Stimulated activated CD4-positive, alpha-beta T cell treated with anti-CD3 and anti-CD28 coated beads, TNF-alpha, amount 100 ng/mL, for 4 hours (primary cell): Measurements from ENCODE around the gene TPBG.

Experiments
- DNase-seq, 3 experiments: peaks; one replicate each; pipeline ENCODE4 v3.0.0-alpha.2; 2020; ENCODE audit warnings: low read depth in 3 of 3

The TPBG gene, protein sequence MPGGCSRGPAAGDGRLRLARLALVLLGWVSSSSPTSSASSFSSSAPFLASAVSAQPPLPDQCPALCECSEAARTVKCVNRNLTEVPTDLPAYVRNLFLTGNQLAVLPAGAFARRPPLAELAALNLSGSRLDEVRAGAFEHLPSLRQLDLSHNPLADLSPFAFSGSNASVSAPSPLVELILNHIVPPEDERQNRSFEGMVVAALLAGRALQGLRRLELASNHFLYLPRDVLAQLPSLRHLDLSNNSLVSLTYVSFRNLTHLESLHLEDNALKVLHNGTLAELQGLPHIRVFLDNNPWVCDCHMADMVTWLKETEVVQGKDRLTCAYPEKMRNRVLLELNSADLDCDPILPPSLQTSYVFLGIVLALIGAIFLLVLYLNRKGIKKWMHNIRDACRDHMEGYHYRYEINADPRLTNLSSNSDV

DNA sequence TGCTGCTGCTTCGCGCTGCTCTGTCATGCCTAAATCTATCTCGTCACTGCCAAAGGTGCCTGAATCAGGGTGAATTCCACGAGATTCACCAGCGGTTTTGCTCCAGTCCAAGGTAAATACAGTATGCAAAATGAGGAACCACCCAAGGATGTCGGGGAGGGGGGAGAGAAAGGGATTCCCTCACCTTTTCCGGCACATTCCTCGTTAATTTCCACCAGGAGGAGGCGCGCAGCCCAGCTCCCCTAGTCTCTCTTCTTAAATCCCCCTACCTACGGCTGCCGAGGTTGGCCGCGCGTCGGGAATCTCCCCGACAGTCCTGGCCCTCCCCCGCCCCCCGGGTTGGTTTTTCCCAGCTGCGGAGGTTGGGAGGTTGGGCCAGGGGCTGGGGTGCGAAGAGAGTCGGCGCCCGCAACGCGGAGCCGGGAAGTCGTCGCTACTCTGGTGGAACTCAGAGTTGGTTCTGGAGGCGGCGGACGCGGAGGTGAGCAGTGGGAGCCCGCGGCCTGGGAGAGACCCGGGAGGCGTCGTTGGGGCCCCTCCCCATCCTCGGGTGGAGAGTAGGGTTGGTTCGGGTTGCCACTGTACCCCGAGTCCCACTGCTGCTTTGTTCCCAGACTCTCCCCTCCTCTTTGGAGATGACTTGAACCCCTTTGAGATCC, at the start of gene TPBG:
TSS of gene TPBG (plus strand) at position 390 of the 659 bp plus-strand sequence. CDS start 1,145 bp downstream, outside the sequence.
- no peak for DNase-seq

DNA sequence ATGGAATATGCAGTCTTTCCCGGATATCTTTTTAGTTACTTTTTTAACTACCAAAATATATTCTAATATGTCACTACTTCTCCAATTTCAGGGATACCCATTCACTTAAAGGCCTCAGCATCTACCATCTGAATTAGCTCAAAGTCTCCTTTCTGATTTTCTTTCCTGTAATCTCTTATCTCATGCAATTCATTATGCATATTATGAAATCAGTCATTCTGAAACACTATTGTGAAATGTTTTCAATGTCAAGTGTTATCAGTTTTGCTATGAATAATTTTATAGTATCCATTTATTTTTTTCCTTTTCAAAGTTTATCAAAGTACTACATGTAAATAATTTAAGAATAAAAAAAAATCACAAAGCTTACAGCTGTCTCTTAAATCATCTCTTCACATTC, 41.2 kb upstream of the TPBG start:
- DNase-seq = no peak

DNA sequence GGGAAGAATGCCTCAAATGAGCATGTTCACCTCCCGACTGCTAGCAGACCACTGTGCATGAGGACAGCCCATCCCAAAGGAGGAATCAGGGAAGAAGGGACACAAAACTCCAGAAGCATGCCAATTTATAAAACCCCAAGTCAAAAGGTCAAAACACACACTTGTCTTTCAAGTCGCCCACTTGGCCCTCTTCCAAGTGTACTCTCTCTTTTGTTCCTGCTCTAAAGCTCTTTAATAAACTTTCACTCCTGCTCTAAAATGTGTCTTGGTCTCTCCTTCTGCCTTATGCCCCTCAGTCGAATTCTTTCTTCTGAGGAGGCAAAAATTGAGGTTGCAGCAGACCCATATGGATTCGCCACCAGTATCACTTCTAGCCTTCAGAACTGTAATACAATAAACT, 33.9 kb upstream of the TPBG start:
- DNase-seq = no peak

DNA sequence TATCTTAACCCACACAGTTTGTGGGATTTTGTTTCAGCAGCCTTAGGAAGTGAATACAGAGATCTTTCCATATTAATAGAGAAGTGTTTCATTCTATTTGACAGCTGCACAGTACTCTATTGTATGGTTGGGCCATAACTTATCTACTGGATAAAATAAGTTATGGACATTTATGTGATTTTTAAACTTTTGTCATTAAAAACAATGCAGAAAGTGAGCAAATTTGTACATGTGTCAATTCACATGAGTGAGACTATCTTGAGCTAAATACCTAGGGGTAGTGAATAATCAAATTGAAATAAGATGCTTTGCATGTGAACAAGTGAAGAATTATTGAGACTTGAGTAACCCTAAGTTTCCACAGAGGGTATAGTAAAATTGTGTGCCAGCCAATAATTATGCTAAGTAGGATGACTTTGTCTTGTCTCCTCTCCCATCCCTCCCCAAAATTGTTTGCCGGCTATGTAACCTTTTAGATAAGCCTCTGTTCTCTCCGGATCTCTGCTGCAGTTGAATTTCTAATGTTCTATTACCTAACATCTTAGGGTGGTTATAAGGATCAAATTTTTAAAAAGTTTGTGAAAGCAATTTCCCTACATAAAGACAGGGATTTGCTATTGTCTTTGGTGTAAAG, 33.3 kb upstream of the TPBG start:
- DNase-seq = no peak

DNA sequence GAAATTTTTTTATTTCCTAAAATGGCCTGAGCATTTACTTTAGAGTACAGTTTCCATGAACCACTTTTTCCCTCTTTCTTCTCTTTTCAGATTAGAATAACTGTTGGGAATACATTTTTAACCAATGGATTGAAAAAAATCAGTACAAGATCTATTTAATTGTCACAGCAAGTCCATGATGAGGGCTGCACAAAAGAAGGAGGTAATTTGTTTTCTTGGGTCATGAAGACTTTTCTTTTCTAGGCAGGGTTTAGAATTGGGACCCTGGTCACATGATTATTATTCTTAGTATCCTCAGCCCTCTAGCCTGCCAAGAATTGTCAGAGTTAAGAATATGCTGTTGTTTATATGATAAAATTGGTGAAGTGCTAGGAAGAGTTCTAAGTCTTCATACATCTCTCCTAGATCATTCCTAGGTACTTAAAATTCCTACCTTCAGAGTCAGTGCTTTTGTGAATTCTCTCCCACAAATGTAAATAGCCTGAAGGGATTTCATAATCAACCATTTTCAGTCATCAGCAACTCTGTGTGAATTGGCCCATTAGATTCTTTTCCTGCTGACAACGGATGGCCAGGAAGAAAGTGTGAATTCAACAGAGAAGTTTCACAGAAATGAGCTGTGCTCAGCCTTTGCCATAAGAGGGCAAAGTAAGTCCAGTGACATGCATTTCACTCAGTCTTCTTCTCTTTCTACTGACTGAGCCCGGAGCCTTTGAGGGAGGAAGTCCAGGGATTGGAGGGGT, 32.4 kb upstream of the TPBG start:
- DNase-seq = no peak

DNA sequence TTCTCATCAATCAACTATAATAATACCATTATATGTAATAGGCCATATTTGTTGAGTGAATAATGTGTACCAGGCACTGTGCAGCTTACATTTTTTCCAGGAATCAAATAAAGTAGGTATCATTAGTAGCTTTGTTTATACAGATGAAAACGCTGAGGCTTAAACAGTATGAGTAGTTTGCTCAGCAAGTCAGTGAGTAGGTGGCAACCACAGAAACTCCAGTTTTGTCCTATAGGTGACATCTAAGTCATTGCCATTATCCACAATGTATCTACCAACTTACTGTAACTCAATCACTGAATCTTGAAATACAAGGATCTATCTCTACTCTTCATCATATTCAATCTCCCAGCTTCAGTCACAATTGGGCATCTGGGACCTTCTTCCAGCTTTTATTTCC, 29.8 kb upstream of the TPBG start:
- DNase-seq = no peak

DNA sequence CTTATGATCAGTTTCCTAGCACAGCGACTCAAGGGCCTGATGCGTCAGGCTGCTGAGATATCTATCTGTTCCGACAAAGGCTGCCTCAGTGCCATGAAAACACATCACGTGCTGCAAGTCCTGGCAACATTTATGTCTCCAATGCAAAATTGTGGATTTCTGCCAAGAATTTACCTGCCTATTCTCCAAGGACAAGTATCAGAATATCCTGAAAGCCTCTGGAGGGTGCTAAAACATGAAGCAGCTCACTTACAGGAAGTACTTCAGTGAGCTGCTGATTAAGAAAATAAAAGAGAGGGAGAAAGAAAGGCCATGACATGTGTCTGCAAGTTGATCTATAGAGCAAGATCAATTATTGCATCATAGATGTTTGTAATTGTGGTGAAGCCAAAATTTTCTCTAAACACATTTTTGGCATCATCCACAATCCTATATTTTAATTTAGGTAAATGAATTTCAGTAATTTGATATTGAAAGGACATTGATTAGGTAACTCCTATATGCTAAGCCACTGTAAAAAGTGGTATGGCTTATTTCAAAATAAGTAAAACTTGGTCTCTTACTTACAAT, 25.8 kb upstream of the TPBG start:
- no peak for DNase-seq

DNA sequence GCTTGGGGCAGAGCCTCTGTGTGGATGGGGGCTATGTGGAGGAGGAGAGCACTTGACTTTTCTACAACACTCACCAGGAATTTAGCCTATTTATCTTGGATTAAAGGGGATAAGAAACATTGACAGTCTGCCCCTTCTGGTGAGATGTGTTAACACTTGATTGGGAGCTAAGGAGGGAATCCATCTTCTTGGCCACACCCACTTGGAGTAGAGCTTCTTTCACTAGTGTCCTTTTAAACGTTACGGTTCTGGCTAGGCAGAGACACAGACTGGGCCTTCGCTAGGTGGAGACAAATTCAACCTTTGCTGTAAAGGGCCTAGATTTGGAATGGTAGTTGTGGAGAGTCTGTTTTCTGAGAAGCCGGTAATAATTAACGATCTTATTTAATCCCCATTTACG, 15.5 kb upstream of the TPBG start:
- no peak for DNase-seq

DNA sequence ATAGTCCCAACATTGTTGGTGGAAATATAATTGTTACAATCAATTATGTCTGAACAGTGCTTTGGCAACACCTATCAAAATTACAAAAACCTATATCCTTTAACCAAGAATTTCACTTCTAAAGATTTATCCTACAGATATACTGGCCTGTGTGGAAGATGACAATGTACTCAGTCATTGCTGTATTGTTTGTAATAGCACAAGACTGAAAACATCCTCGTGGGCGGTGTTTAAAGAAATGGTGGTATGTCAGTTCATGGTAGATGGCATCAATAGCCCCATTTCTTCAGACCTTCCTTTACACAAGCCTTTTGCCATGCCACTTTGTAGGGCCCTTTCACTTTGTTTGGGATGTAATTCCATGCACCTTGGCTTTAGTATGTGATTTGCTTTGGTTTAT, 9.8 kb upstream of the TPBG start:
- DNase-seq = no peak

DNA sequence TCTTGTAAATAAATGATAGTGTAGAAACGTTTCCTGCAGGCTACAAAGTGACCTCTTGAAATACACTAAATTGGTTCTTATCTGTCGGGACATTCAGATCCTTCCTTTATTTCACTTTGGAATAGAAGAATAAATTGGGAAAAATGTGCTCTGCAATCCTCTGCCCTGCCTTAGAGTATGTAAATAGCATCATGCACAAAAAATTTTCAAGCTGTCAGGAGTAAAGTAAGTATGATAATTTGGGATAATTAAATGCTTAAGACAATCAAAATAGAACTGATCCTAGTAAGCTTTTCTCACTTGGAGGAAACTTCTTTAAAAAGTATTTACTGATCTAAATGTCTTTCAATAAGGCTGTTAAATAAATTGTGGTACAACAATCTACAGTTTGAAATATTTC, 3.1 kb upstream of the TPBG start:
- no peak for DNase-seq

DNA sequence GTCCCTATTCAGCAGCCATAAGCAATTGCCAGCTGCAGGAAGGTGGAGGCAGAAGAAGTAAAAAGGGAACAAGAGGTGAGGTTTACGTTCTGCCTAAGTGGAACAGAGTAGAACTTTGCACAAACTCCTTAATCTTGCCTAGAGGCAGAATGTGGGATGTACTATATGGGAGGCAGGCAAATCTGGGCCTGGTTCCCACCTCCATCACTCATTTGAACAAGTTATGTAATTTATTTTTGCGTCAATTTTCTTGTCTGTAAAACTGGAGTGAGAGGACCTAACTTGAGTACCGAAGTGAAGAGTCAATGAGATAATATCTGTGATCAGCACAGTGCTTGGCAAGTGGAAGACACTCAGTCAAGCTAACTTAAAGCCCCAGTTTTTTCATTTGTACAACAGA, 2.0 kb upstream of the TPBG start:
- DNase-seq = no peak

DNA sequence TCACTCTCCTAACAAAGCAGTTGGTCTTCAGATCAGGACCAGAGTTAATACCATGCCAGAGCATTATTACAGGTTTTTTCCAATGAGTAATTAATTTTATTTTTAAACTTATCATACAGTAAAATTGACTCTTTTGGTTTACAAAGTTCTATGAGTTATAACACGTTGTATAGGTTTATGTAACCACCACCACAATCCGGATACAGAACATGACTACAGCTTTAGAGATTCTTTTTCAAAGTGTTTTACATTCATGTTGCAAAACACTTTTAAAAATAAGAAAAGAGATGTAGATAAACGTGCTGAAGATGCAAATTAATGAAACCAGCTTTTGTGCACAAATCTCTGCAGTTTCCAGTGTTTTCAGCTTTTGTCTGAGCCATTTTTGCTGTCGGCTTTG, 1.5 kb upstream of the TPBG start:
- DNase-seq = no peak

DNA sequence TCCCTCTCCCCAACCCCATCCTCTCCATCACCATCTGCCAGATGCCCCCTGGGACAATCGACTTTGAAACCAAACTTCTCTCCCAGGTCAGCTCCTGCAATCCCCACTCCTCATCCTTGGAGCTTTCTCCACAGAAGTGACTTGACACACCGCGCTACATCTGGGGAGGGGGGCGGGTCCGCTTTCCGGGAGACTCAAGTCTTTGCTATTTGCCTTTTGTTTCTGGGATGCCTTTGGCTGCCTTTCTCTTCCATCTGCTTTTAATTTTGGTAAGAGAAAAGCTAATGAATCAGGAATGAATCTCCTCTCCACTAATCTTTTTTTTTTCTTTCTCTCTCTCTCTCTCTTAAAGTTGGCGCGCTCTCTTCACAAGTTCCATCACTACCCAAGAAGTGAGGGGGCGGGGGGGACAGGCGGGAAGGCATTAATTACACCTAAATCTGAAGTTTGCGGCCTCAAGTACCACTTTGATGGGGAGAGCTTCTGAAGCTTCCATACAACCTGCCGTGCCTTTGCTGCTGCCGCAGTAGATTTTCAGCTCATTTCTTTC, 664 bp upstream of the TPBG start:
- DNase-seq = no peak

DNA sequence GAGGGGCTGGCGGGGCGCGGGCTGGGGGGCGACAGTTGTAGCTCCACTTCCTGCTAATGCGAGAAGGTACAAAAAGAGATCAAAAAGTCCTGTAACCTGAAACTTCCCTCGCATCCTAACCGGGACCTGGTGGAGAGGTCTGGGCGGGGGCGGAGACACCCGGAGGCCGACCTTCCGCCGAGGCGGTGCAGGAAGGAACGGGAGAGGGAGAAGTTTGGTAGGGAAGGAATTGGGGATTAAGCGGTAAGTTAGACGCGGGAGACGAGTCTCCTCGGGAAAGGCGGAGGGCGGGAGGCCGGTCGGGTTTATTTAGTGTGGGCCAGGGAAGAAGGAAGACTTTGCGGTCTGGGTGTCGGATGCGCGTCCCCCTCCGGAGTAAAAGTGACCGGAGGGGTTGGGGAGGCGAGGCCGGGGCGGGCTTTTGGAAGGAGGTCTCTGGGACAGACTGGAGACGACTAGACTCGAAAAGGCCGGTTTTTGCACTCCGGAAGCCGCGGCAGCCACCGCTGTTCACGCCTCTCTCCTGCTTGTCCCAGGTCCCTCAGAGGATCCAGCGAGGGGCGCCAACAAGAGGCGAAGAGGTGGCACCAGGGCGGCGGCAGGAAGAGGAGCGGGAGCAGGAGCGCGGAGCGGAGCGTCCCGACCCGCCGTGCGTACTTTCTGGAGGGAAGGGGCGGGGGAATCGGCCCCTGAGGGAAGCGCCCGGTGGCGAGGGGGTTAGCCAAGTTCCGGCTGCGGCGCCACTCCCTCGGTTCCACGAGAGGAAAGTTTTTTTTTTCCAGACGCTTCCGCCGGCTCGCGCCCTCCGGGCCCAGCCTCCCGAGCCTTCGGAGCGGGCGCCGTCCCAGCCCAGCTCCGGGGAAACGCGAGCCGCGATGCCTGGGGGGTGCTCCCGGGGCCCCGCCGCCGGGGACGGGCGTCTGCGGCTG, 734 bp downstream of the TPBG start:
- no peak for DNase-seq

DNA sequence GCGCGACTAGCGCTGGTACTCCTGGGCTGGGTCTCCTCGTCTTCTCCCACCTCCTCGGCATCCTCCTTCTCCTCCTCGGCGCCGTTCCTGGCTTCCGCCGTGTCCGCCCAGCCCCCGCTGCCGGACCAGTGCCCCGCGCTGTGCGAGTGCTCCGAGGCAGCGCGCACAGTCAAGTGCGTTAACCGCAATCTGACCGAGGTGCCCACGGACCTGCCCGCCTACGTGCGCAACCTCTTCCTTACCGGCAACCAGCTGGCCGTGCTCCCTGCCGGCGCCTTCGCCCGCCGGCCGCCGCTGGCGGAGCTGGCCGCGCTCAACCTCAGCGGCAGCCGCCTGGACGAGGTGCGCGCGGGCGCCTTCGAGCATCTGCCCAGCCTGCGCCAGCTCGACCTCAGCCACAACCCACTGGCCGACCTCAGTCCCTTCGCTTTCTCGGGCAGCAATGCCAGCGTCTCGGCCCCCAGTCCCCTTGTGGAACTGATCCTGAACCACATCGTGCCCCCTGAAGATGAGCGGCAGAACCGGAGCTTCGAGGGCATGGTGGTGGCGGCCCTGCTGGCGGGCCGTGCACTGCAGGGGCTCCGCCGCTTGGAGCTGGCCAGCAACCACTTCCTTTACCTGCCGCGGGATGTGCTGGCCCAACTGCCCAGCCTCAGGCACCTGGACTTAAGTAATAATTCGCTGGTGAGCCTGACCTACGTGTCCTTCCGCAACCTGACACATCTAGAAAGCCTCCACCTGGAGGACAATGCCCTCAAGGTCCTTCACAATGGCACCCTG, 1.6 kb downstream of the TPBG start:
- DNase-seq = no peak

DNA sequence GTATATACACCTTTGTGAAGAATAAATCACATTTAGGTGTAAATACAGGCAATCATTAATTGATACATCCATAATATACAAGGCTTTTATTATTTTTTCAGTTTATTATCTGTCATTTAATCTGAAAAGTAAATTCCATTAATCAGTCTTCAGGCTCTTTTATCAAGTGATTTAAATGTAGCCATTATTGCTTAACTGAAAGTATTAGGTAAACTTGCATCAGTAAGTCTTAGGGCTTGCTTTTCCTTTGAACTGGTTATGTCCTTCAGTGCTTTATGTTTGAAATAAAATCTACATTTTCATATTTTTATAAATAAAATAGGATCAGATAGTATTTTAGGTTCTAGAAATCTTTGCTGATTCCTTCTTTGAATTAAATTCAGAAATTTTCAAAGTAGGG, 4.1 kb downstream of the TPBG start:
- DNase-seq = no peak

DNA sequence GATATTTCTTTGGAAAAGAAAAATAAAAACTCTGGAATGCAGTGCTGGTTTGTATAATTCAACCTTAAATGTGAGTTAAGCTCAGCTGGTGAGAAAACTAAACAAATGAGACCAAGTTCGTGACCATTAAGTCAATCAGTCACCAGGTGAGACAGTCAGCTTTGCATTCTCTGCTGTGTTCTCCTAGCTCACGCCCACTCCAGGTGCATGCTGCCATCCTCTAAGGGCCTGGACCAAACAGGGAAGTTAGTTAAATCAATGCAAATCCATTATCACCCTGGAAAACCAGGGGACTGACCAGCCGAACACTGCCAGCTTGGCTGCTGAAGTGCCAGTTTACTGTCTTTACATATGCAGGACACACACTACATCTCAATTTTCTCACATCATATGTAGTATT, 7.2 kb downstream of the TPBG start:
- DNase-seq = no peak

DNA sequence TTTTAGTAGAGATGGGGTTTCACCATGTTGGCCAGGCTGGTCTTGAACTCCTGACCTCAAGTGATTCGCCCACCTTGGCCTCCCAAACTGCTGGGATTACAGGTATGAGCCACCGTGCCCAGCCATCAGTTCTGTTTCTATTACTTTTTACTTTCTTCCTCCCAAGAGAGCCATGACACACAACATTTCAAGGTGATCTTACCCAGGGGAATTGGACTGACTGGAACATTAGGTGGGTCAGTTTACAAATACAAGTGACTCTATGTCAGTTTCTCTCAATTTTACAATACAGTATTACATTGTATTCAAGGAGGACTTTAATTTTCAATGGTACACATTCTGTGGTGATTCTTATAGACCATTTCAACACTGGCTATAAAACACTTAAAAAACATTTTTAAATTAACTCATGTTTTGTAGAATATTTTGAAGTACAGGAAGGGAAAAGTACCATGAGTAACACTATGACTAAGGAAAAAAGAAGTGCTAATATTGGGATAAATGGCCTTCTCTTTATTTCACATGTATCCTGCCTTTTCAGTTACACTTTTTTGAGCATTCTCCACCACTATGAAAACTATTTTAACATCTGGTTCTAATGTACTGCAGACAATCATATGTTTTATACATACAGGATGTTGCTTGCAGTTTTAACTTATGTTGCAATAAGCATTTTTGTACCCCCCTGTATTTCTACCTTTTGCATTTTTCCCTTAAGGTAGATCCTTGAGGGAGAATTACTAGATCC, 8.4 kb downstream of the TPBG start:
- no peak for DNase-seq

DNA sequence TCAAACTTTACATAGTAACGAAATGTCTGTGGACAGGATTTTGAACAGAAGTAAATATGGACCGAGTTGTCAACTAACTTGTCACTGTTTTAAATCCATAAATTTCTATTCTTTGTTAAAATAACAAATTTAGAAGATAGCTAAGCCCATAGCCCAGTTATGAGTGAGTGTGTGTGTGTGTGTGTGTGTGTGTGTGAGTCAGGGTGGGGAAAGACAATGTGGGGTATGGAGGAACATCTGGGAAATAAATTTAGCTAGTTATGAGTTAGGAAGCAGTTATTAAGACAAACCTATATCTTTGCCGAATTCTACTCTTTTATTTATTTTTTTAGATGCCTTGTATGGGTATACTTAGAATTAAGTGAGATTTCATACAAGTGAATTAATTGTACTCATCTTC, 9.0 kb downstream of the TPBG start:
- DNase-seq = no peak
